HG03039 (cell line): ENCODE results near the gene GABARAPL1.

Experiments
- ATAC-seq: cut with Tn5 transposase; IDR thresholded peaks from one replicate; pipeline ENCODE4 v1.9.1; 2021; ENCODE audit warnings: mild to moderate bottlenecking, moderate library complexity; ENCODE audit not compliant: unreplicated experiment

GABARAPL1 gene

GRCh38 chr12:10226731-10227130 lies 14.1 kb downstream of the GABARAPL1 start:
- ATAC-seq, result no peak

GRCh38 chr12:10227648-10228047 lies 15.0 kb downstream of the GABARAPL1 start:
- ATAC-seq, result no peak

GRCh38 chr12:10234562-10234961 lies 21.9 kb downstream of the GABARAPL1 start:
- no peak for ATAC-seq

GRCh38 chr12:10235761-10236631 lies 23.3 kb downstream of the GABARAPL1 start:
- no peak for ATAC-seq

GRCh38 chr12:10236720-10237119 lies 24.0 kb downstream of the GABARAPL1 start:
- ATAC-seq, result no peak

GRCh38 chr12:10238526-10238925 lies 25.8 kb downstream of the GABARAPL1 start:
- no peak for ATAC-seq

- no peak for ATAC-seq
Measured at GRCh38 chr12:10241290-10241689, 28.6 kb downstream of the GABARAPL1 start.

- ATAC-seq, result no peak
Measured at GRCh38 chr12:10241727-10242126, 29.1 kb downstream of the GABARAPL1 start.

GRCh38 chr12:10242539-10242938 lies 29.9 kb downstream of the GABARAPL1 start:
- no peak for ATAC-seq

- ATAC-seq, result peak; percentile 87
Measured at GRCh38 chr12:10243818-10244520, 31.3 kb downstream of the GABARAPL1 start.

GRCh38 chr12:10247436-10248058 lies 34.9 kb downstream of the GABARAPL1 start:
- no peak for ATAC-seq

- no peak for ATAC-seq
Measured at GRCh38 chr12:10249690-10250455, 37.2 kb downstream of the GABARAPL1 start.

GRCh38 chr12:10251669-10252068 lies 39.0 kb downstream of the GABARAPL1 start:
- ATAC-seq, result no peak

- no peak for ATAC-seq
Measured at GRCh38 chr12:10252201-10252600, 39.5 kb downstream of the GABARAPL1 start.

GRCh38 chr12:10256064-10256463 lies 43.4 kb downstream of the GABARAPL1 start:
- ATAC-seq, result no peak

- ATAC-seq, result no peak
Measured at GRCh38 chr12:10260927-10261326, 48.2 kb downstream of the GABARAPL1 start.

- no peak for ATAC-seq
Measured at GRCh38 chr12:10268037-10268436, 55.4 kb downstream of the GABARAPL1 start.

GRCh38 chr12:10272467-10272866 lies 59.8 kb downstream of the GABARAPL1 start:
- no peak for ATAC-seq
